Measurements from ENCODE around the gene MEIOSIN. TPM values are rescaled to one million over a fixed set of nuclear protein-coding genes. Genes with fewer than 3 reads are reported as not detected.

MEIOSIN gene
- total RNA-seq, 1 donor from 2014 or later, result not detected

- DNase-seq, result no peak
These were observed 68.5 kb downstream of the MEIOSIN start for GRCh38 chr19:45801603-45802175.

- no peak for DNase-seq
These were observed 71.1 kb downstream of the MEIOSIN start for GRCh38 chr19:45804140-45804958.

- no peak for DNase-seq
These were observed 71.7 kb downstream of the MEIOSIN start for GRCh38 chr19:45804959-45805230.

GRCh38 chr19:45805719-45806118 lies 72.5 kb downstream of the MEIOSIN start:
- no peak for DNase-seq

GRCh38 chr19:45809643-45810159 lies 76.5 kb downstream of the MEIOSIN start:
- DNase-seq, result peak; percentile 66

- no peak for DNase-seq
These were observed 79.1 kb downstream of the MEIOSIN start for GRCh38 chr19:45812297-45812696.

Other genes starting within 250 kb of the MEIOSIN start
- gene RTN2, start 236.4 kb upstream of the MEIOSIN start, total RNA-seq, result 9.0 and 10.2 TPM in 2 replicates
- 0.60 and 1.5 TPM in 2 replicates for gene PPM1N, start 235.0 kb upstream of the MEIOSIN start, total RNA-seq
- 93.9 and 101 TPM in 2 replicates for gene VASP, start 226.0 kb upstream of the MEIOSIN start, total RNA-seq
- 5.1 and 9.4 TPM in 2 replicates for gene OPA3, start 148.6 kb upstream of the MEIOSIN start, total RNA-seq
- gene GPR4, start 131.2 kb upstream of the MEIOSIN start, total RNA-seq, result 3.2 and 5.0 TPM in 2 replicates
- gene EML2, start 94.0 kb upstream of the MEIOSIN start, total RNA-seq, result 18.9 and 26.1 TPM in 2 replicates
- 0.05 TPM in 1 of 2 replicates, not detected in the other for gene GIPR, start 65.2 kb upstream of the MEIOSIN start, total RNA-seq
- 218 and 295 TPM in 2 replicates for gene SNRPD2, start 41.5 kb upstream of the MEIOSIN start, total RNA-seq
- 8.3 and 11.8 TPM in 2 replicates for gene QPCTL, start 40.8 kb upstream of the MEIOSIN start, total RNA-seq
- gene FBXO46, start 2.5 kb upstream of the MEIOSIN start, total RNA-seq, result 7.7 and 7.8 TPM in 2 replicates
- gene SIX5, start 35.8 kb downstream of the MEIOSIN start, total RNA-seq, result 9.8 and 11.7 TPM in 2 replicates
- 10.9 and 12.4 TPM in 2 replicates for gene DMPK, start 49.1 kb downstream of the MEIOSIN start, total RNA-seq
- gene DMWD, start 59.4 kb downstream of the MEIOSIN start, total RNA-seq, result 28.8 and 31.7 TPM in 2 replicates
- gene RSPH6A, start 81.9 kb downstream of the MEIOSIN start, total RNA-seq, result under 0.01 and 0.05 TPM in 2 replicates
- 32.7 and 55.1 TPM in 2 replicates for gene SYMPK, start 129.7 kb downstream of the MEIOSIN start, total RNA-seq
- gene FOXA3, start 130.9 kb downstream of the MEIOSIN start, total RNA-seq, result 0.14 TPM in 1 of 2 replicates, not detected in the other
- 31.6 and 32.7 TPM in 2 replicates for gene IRF2BP1, start 152.7 kb downstream of the MEIOSIN start, total RNA-seq
- 1.4 and 2.7 TPM in 2 replicates for gene MYPOP, start 169.2 kb downstream of the MEIOSIN start, total RNA-seq
- not detected in 2 replicates for gene NANOS2, start 181.3 kb downstream of the MEIOSIN start, total RNA-seq
- 7.0 and 16.9 TPM in 2 replicates for gene NOVA2, start 240.4 kb downstream of the MEIOSIN start, total RNA-seq